GM21528 (cell line): Measurements from ENCODE around the gene CAPN5.

Source experiments
- ATAC-seq: cut with Tn5 transposase; IDR thresholded peaks from one replicate; pipeline ENCODE4 v1.9.1; 2021; ENCODE audit warnings: mild to moderate bottlenecking, moderate library complexity; ENCODE audit not compliant: unreplicated experiment, low FRiP score

CAPN5 gene

DNA sequence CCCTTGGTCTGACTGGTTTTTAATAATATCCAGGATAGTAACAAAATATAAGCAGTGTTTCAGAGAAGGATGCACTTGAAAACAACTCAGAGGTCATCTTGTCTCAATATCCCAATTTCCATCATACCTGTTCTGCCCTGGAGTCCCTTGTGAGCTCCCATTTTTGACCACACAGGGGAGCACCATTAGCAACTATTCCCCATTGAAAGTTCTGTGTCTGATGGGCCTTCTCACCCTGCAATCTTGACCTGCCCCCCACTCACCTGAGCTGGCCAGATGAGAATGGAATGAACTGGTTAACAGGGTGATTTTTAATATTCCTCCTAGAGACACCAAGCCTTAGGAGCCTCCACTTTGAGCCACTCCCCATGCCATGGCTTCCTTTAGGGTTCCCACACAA, 3.8 kb upstream of the CAPN5 start:
- no peak for ATAC-seq

DNA sequence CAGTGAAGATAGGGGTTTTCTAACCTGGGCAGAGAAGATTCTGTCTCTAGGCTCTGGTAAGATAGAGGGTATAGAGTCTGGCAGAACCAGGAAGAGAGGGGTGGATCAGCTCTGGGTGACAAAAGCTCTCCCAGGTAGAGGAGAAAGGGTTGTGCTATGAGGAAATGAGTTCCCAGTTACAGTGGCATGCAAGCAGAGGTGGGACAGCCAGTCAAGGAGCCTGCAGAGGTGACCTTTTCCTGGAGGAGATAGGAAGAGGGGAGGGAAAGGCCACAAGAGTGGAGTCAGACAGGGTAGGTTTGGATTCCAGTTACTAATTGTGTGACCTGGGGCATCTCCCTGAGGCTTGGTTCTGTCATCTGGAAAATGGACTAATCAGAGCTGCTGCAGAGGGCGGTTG, 3.4 kb upstream of the CAPN5 start:
- no peak for ATAC-seq

DNA sequence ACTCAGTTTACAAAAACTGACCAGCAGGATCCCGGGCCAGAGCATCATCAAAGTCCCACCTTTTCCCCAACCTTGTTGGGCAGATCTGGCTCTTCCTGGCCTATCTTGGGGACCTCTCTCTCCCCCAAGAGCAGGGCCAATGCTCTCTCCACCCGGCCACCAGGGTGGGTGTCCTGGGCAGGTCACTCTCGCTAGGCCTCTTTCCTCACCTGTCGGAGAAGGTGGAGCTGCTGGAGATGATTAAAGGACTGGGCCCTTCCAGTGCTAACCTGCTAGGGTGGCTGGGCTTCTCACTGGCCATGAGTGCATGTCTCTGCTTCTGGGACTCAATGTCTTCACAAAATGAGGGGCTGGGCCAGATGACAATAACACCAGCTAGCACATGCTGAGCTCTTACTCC, 2.9 kb upstream of the CAPN5 start:
- no peak for ATAC-seq

DNA sequence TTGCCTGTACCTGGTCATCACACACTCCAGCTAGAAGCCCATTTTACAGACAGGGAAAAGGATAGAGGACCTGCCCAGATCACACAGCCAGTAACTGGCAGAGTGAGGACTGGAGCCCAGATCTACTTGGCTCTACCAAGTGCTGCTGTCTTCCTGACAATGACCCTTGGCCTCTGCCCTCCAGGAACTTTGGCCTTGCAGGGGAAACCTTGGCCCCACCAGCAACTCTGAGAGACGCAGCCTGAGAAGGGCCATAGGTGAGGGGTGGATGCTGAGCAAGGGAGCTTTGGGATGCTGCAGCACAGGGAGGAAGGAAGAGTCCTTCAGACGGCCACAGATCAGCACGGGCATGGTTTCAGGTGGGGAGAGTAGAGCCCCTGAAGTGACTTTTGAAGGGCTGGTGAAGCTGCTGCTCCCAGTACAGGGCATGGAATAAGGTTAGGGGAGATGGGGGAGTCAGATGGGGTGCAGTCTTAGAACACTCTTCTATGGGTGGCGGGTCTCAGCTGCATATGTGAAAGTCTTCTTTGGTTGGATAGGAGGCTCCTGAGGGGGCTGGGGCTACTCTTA, 2.0 kb upstream of the CAPN5 start:
- ATAC-seq: no peak

DNA sequence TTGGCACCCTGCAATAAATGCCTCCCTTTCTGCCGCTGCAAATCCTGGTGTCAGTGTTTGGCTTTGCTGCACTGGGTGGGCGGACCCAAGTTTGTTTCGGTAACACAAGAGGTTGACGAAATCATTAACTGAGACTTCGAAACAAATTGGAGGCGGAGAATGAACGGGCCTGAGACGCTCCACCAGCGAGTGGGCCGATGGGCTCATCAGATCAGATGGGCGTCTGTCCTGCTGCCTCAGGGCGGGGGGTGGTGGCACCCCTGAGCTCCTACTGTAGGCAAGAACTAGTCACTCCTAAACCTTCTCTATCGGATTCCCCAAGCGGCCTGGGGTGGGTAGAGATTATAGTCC, 918 bp upstream of the CAPN5 start:
- ATAC-seq: no peak

DNA sequence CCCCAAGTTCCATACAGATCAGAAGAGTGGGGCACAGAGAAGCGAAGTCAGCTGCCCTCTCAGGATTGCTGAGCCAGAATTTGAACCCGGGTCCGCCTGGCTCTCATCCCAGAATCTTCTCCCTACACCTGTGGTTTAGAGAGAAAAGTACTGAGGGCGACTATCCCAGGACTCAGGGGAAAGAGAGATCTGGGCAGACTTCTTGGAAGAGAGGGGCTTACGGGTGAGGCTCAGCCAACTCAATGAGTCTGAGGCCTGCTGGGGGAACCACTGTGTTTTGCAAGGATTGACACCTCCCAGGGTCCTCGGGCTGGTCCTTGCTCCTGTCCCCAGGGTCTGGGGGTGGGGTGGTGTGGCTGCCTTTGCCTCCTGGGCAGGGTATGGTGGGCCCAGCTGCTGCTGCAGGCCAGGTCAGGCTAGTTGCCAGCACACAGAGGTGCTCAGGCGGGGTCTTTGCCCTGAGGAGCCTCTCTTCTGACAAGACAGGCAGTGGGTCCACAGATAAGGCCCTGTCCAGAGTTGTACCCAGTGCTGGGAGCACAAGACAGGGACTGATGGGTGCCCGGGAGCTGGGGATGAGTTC, 1.2 kb downstream of the CAPN5 start:
- ATAC-seq: no peak

DNA sequence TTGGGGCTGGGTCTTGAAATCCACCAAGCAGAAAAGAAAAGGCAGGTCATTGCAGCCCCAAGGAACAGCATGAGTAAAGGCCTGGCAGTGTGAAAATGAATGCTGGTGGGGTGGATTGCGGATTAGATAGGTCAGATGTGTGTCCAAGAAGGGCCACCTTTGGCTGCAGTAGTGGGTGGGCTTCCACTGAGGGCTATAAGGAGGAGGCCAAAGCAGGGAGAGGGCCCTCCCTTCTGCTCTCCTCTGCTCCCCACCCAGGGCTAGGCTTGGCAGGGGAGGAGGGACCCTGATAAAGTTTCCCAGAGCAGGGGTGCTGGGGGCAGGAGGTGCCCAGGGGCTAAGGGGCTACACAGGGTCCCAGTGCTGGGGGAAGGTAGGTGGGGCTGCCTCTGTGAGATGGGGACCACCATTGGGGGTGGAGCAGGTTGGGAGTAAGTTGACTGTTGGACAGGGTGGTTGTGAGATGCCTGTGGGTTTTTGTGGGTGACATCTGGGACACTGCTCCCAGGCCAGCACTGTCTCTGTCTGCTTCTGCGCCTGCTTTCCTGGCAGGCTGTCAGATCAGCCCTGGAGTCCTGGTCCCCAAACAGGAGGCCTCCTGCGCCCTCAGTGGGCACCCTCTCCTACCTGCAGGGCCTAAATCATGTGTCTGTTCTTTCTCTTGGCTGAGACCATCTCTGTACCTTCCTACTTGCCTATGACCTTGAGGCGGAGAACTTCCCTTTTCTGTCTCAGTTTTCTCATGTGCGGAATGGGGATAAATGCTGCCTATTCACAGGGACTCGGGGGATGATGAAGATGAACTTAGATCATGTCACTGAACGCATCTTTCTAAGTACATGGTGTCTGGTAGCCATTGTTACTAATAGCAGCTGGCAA, 1.9 kb downstream of the CAPN5 start:
- ATAC-seq: no peak

DNA sequence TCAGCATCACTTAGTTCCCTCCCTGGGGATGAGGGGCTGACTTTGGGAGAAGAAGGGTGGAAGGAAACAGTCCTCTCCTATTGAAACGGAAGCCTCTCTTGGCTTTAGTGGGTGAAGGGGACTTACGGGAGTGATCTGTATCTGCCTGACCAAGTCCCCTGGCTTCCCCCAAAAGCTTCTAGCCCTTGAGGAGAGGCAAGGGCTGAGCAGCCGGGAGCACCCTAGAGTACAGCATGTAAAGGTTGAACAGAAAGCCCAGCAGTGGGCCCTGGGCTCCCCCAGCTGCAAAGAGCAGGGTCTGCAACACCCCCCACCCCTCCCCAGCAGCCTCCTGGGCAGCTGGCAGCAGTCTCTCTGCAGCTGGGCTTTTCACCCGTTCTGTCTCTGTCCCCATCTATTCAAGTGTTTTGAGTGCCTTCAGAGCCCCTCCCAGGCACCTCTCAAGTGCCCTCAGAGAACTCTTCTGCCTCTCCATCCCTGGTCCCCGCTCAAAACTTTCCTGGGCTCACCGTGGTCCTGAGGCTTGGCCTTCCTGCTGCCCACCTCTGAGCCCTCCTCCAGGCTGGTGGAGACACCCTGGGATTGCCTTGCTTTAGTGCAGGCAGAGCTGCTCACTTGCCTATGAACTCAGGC, 2.7 kb downstream of the CAPN5 start:
- ATAC-seq: no peak

DNA sequence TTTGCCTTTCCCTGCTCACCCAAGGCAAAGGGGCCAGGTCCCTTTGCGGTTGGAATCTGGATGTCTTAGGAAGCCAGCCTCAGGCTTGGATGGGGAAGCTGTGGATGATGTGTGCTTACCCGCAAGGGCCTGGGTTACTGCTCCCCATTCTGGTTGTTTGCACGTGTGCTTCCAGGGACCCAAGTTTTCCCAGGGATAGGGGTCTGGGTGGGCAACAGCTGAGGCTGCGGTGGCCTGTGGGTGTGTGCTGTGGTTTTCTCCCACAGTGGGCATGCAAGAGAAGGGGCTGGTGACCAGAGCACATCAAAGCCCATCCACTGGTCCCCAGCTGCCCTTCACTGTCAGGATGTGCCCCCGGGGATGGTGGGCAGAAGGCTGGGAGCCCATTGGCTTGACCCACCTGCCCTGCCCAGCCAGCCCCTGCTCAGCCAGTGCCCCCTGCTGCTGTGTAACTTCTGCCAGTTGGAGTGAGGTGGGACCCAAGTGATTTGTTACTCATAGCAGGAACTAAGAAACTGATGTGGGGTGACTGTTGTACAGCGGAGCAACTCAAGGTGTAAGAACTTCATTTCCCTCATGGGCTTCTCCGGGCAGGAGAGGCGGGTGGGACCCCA, 3.3 kb downstream of the CAPN5 start:
- ATAC-seq: no peak

DNA sequence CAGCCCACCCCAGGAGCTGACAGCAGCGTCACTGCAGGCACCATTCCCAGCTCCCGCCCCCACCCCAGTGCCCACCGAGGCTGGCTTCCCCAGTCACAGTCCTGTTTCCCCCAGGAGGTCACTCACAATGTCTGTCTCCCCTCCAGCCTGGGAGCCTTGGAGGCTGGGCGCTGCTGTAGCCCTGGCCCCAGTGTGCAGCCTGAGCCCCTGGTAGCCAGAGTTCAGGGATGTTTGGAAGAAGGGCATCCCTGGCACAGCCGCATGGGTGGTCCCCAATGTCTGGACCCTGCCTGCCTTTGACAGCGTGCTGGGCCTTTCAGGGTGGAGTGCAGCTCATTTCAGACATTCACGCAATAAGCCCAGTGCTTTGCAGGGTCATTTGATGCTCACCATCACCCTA, 4.3 kb downstream of the CAPN5 start:
- ATAC-seq: no peak

DNA sequence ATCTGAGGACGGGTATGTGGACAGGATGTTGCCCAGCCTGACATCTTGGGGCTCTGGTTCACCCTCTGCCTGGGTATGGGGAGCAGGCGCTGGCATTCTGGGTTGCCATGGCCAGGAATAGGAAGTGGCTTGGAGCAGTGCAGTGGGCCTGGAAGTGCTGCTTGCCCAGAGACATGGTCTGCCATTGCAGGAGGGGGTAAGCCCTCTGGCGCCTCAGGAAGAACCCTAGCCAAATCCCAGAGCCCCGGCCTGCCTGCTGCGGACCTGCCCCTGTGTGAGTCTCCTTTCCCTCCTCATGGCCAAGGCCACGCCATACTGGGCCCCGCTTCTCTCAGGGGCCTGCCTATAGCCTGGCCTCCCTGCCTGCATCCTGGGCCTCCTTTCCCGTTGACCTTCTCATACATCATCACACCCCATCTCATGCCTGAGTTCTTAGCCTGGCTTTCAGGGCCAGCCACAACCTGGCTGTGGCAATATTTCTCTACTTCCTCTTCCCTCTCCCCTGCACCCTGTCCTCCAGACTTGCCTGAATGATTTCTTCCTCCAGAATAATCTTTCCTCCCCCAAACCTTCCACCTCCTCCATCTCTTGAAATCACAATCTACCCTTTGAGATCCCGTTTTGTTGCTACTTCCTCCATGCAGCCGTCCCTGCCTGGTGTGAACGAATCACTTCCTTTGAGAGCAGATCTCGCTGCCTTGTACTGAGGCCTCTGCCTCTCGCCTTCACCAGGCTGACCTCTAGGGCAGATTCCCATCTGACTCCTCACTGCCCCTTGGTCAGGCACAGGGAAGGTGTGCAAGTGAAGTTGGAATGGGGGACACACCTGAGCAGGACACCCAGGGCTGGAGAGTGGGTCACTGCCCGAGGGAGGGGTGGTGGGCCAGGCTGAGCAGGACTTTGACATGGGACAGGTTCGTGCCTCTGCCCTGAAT, 5.2 kb downstream of the CAPN5 start:
- ATAC-seq: no peak

DNA sequence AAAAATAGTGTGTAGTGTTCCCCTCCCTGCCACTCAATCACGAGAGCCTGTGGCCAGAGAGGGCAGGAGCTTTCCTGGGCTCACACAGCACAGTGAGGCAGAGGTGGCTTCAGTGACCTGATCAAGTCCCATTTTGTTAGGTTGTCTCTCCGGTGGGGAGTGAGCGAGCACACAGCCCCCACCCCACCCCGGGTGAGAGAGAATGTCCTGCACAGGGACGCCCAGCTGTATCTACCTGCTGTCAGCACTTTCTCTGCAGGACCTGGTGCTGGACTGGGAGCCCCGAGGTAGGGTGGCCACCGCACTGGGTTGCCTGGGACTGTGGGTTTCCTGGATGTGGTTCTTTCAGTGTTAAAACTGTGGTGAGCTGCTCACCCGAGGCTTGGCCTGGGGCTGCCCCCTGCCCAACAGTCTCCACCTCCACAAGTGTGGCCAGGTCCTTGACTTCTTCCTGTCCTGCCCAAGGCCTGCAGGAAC, 6.1 kb downstream of the CAPN5 start:
- no peak for ATAC-seq

DNA sequence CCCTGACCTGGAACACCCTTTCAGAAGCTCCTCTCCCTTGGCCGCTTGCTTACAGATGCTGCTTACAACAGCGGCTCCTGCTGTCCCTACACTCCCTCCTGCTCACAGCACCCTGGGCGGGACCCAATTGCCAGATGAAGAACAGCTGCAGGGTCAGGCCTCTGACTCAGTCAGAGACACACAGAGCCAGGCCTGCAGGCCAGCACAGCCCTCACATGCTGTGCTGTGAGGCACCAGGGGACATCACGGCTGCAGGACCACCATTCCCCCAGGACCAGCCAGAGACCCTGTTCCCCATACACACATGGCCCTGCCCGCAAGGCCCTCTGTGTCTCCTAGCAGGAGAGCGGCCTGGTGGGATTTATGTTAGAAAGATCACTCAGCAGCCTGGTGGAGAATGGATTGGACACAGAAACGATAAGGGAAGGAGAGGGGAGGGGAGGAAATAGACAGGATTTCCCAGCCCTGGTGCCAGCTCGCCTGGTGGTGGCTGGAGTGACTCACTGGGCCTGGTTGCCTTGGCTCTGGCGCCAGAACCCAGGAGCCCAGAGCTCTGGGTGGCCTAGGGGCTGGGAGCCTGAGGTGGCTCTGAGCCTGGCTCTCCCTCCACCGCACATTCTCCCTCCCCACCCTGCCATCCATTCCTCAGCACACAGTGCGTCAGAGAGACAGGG, 6.7 kb downstream of the CAPN5 start:
- no peak for ATAC-seq

DNA sequence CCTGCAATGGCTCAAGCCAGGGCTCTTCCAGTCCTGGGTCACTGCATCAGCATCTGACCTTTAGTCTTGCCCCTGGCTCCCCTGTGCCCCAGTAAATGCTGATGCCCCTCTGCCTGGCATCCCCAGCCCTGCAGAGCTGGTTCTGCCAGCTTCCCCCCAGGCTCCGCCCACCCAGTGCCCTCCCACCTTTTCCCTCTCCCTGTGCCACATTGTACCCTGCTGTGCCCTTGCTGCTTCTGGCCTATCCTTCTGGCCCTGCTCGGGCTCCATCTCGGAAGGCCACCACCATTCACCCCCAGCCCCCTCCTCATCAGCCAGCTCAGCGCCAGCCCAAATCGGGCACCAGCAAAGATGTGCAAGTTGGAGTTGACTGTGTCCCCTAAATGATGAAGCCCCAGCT, 7.4 kb downstream of the CAPN5 start:
- ATAC-seq: no peak

DNA sequence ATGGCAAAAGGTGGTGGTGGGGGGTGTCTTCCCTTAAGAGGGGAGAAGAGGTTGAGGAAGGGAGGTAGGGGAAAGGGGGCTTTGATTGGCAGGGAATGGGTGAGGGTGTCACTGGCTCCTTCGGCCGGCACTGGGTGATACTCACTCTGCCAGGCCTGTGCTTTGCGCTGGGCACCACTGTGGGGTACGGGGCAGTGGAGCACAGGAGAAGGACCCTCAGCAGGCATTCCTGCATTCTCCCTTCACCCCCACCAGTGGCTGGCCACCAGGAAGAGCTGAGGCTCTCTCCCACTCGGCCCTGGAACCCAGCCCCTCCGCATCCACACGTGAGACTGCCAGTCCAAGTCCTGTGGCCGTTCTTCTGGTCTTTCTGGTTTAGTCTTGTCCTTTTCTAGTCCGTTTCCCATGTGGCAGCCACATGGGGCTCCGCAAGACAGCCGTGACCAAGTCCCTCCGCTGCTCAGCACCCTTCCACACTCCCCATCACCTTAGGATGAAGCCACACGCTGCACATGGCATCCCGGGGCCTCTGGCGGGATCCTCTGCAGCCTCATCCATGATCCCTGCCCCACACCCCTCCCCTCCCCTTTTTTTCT, 8.0 kb downstream of the CAPN5 start:
- ATAC-seq: no peak

DNA sequence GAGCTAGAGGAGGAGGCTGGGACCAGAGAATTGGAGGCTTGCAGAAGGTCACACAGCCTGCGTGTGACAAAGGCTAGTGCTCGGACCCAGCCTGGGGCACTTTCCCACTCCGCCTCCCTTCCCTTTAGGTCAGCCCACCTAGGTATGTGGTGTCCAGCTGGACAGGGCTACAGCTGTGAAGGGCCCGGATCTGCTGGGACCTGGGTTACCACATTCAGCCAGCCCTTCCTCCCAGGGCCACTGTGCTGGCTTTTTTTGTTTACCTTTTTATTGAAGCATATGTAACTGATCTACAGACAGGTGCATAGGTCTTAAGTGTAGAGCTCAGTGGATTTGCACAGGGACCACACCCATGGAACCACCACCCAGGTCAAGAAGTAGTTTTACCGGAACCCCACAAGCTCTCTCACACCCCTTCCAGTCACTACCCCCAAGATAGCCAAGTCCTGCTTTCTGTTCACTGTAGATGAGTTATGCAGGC, 8.7 kb downstream of the CAPN5 start:
- no peak for ATAC-seq

DNA sequence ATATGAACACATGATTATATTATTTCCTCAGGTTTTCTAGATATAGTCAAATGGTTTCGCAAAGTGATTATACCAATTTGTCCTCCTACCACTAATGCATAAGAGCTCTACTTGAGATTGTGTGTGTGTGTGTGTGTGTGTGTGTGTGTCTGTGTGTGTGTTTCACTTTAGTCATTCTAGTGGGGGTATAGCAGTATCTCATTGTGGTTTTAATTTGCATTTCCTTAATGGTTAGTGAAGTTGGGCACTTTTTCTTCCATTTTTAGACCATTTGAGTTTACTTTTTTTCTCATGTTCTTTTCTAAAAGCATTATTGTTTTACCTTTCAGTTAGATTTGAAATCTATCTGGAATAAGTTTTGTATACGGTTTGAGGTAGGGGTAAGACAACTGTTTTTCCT, 12.9 kb downstream of the CAPN5 start:
- no peak for ATAC-seq

DNA sequence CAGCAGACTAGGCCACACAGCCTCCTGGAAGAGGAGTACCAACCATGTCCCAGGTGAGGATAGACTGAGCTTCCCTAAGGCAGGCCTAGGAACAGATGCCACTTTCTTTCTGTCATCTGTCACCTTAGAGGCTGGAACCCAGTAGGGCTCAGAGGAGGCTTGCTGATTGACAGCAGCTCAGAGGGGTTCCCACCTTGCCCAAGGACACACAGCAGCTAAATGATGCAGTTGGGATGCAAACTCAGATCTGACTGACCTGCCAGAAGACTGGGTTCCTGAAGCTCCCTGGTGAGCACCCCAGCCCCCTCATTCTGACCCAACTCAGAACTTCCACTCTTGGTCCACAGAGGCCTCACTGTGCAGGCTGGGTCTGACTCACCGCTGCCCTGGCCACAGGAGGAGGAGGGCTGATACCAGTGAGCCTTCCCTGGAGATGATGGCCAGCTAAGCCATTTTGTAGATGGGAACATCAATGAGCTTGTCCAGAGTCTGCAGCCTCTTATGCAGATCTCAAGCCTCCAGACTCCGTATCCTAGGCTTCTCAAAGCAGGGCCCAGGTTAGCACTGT, 14.0 kb downstream of the CAPN5 start:
- ATAC-seq: no peak
